ENCODE results near the gene PTPN18. TPM values are rescaled to one million over a fixed set of nuclear protein-coding genes. Genes with fewer than 3 reads are reported as not detected.

Gene PTPN18
- total RNA-seq, 1 experiment from 2014 or later: 16.3 TPM

GRCh38 chr2:130380096-130380934 lies 24.5 kb downstream of the PTPN18 start:
- Histone ChIP-seq H3K27ac (ENCODE audit: insufficient read length, low read depth, low read length) (no peak overlapping the region), H4K8ac (replicated peaks; ENCODE audit: insufficient read length, low read depth, low read length) (no peak overlapping the region), H2AK5ac (ENCODE audit: insufficient read length, low read length) (no peak overlapping the region), H2BK20ac (ENCODE audit: low read depth, low read length, poor library complexity, severe bottlenecking) (no peak overlapping the region), H2BK120ac (ENCODE audit: low read depth, low read length, poor library complexity, severe bottlenecking) (no peak overlapping the region), H2BK15ac (ENCODE audit: low read depth, low read length) (no peak overlapping the region), H3K56ac (ENCODE audit: insufficient read length, low read depth, low read length) (no peak overlapping the region), H3K14ac (ENCODE audit: insufficient read depth, low read length) (no peak overlapping the region; the same call in 1 of the 2 replicates), H4K91ac (ENCODE audit: insufficient read length, low read depth, low read length) (no peak overlapping the region), H2AFZ (ENCODE audit: low read length) (no peak overlapping the region), H3K23me2 (ENCODE audit: insufficient read length, low read depth, low read length, poor library complexity, severe bottlenecking) (no peaks in the 10 kb centered on the region), H3K79me2 (ENCODE audit: insufficient read depth, low read length) (no peaks in the 10 kb centered on the region), H2BK12ac (ENCODE audit: insufficient read length, low read depth, low read length) (no peak overlapping the region), H3K27me3 (ENCODE audit: insufficient read depth, low read length) (no peaks in the 10 kb centered on the region), H3K4ac (ENCODE audit: low read depth, low read length) (no peak overlapping the region), H3K9me3 (ENCODE audit: control insufficient read depth, low read depth, low read length) (no peaks in the 10 kb centered on the region), H3K79me1 (ENCODE audit: insufficient read depth, low read depth, low read length, poor library complexity, severe bottlenecking) (no peaks in the 10 kb centered on the region), H3K23ac (ENCODE audit: insufficient read length, low read depth, low read length) (no peak overlapping the region), H4K20me1 (ENCODE audit: control insufficient read depth, insufficient read depth, insufficient read length) (no peaks in the 10 kb centered on the region), H3K18ac (ENCODE audit: insufficient read length, low read depth, low read length) (no peak overlapping the region), H3K4me1 (ENCODE audit: insufficient read depth, low read length) (no peaks in the 10 kb centered on the region), H3T11ph (ENCODE audit: low read length) (no peak overlapping the region), H4K5ac (ENCODE audit: insufficient read length, low read depth, low read length) (no peak overlapping the region), H3K4me2 (ENCODE audit: insufficient read depth, insufficient read length, low read length) (no peak overlapping the region), H2BK5ac (ENCODE audit: insufficient read length, low read length) (no peak overlapping the region), H3K9ac (ENCODE audit: extremely low read depth, insufficient read length, low read length) (no peak overlapping the region)
- Mint-ChIP-seq H3K27ac (peak overlapping the region in 1 of 3 experiments; percentile 25; a peak in 2 of 7 replicates), H3K9me3 (no peaks in the 10 kb centered on the region), H3K36me3 (ENCODE audit: insufficient read depth in 1 of 3, low read depth in 3 of 3) (peaks cover 0 to 9% (median 7%) of the 10 kb centered on the region in 3 experiments; a peak in 5 of 7 replicates), H3K4me1 (0 out of 4 replicates have a peak, but pooled peaks cover 0 to 3% of the 10 kb centered on the region in 2 experiments), H3K27me3 (ENCODE audit: low read depth) (no peaks in the 10 kb centered on the region; the same call in 1 of the 2 replicates), H3K4me3 (no peak overlapping the region)
- no CpG with 5 or more reads among the region's 11 CpGs for WGBS (ENCODE audit: extremely low coverage, insufficient read length, low lambda C conversion rate)
- TF ChIP-seq CTCF (conservative IDR thresholded peaks at IDR 0.05): no peak
- no peak for DNase-seq
